ENCODE measurements around the gene GNG10.

DNA sequence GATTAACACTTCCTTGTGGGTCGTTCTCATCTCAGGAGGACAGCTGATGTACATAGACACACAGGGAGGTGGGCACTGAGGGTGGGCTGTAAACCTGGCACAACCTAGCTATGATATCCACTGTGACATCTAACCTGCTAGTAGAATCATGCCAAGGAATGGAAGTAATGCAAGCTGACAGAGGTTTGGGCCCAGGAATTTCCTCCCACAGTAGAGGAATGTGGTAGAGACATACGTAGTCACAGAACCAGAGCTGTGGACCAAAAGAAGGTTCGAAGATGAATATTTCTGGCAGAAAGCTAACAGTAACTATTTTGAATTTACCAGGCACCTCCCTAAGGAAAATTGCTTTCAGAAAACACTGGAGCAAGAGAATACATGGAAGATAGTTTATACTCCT is 45.5 kb upstream of the GNG10 start:
- TF ChIP-seq CTCF (IDR thresholded peaks at IDR 0.05) = no peak
- TF ChIP-seq ZFX (IDR thresholded peaks at IDR 0.05; ENCODE audit: borderline replicate concordance) = no peak

All from 22Rv1 (cell line).